Memory B cell (primary cell): Measurements from ENCODE around the gene ITGAD.
A peak's percentile ranks its signal among the peaks of the same experiment; 100 is the strongest.

ENCODE experiments used
- ATAC-seq: fragments of 150-1000 bp; cut with Tn5 transposase; 2 replicates; pipeline ENCODE4 v1.10.0; 2021; ENCODE audit warnings: low read depth, mild to moderate bottlenecking, moderate library complexity
- DNase-seq, 2 donors: peaks; one replicate each; pipeline ENCODE4 v3.0.0; 2022; ENCODE audit warnings: low spot score in 2 of 2
- H3K27ac Mint-ChIP-seq: one replicate; pipeline ENCODE4 v1.8.0; 2022; ENCODE audit warnings: mild to moderate bottlenecking, moderate library complexity, mixed read lengths
- H3K27me3 Mint-ChIP-seq: one replicate; pipeline ENCODE4 v1.8.0; 2022; ENCODE audit warnings: mixed read lengths
- H3K36me3 Mint-ChIP-seq: one replicate; pipeline ENCODE4 v1.8.0; 2022; ENCODE audit warnings: mild to moderate bottlenecking, mixed read lengths
- H3K4me1 Mint-ChIP-seq: one replicate; pipeline ENCODE4 v1.8.0; 2022; ENCODE audit warnings: mixed read lengths
- H3K4me3 Mint-ChIP-seq: one replicate; pipeline ENCODE4 v1.8.0; 2022; ENCODE audit warnings: mild to moderate bottlenecking, moderate library complexity, mixed read lengths
- H3K9me3 Mint-ChIP-seq: one replicate; pipeline ENCODE4 v1.8.0; 2022; ENCODE audit warnings: mixed read lengths

The ITGAD gene

GRCh38 chr16:31380201-31380600 lies 12.9 kb upstream of the ITGAD start:
- H3K36me3 Mint-ChIP-seq, result peaks cover 2% of the 10 kb centered on the region
- ATAC-seq, result no peak

GRCh38 chr16:31382485-31383161 lies 10.5 kb upstream of the ITGAD start:
- peak; percentile 66 for ATAC-seq
- no peak overlapping the region for H3K4me3 Mint-ChIP-seq
- H3K27me3 Mint-ChIP-seq, result no peaks in the 10 kb centered on the region
- no peaks in the 10 kb centered on the region for H3K36me3 Mint-ChIP-seq
- peaks cover 13% of the 10 kb centered on the region for H3K4me1 Mint-ChIP-seq
- no peaks in the 10 kb centered on the region for H3K9me3 Mint-ChIP-seq
- DNase-seq, result peak; percentile 62 to 69
- H3K27ac Mint-ChIP-seq, result no peak overlapping the region

More at GRCh38 chr16:31380201-31380600, 12.9 kb upstream of the ITGAD start:
- no peaks in the 10 kb centered on the region for H3K27me3 Mint-ChIP-seq
- no peak overlapping the region for H3K4me3 Mint-ChIP-seq
- no peak overlapping the region for H3K27ac Mint-ChIP-seq
- no peak for DNase-seq
- peaks cover 3% of the 10 kb centered on the region for H3K9me3 Mint-ChIP-seq
- H3K4me1 Mint-ChIP-seq, result peaks cover 9% of the 10 kb centered on the region

GRCh38 chr16:31385680-31386079 lies 7.5 kb upstream of the ITGAD start:
- Mint-ChIP-seq H3K27ac (peak overlapping the region; percentile 80), H3K9me3 (no peaks in the 10 kb centered on the region), H3K36me3 (no peaks in the 10 kb centered on the region), H3K4me3 (no peak overlapping the region), H3K4me1 (peaks cover 13% of the 10 kb centered on the region), H3K27me3 (peaks cover 3% of the 10 kb centered on the region)
- ATAC-seq (no peak), DNase-seq (no peak)

- Mint-ChIP-seq H3K27ac (peak overlapping the region; percentile 80), H3K4me3 (no peak overlapping the region), H3K27me3 (peaks cover 3% of the 10 kb centered on the region), H3K4me1 (peaks cover 13% of the 10 kb centered on the region), H3K9me3 (no peaks in the 10 kb centered on the region), H3K36me3 (no peaks in the 10 kb centered on the region)
- DNase-seq (peak in 1 of 2 donors; percentile 40), ATAC-seq (peak; percentile 87)
Observed at GRCh38 chr16:31386157-31386984, 6.8 kb upstream of the ITGAD start.

- H3K4me3 Mint-ChIP-seq, result no peak overlapping the region
- no peaks in the 10 kb centered on the region for H3K36me3 Mint-ChIP-seq
- H3K4me1 Mint-ChIP-seq, result peaks cover 9% of the 10 kb centered on the region
- H3K27ac Mint-ChIP-seq, result no peak overlapping the region
- ATAC-seq, result no peak
- H3K9me3 Mint-ChIP-seq, result no peaks in the 10 kb centered on the region
- no peak for DNase-seq
- H3K27me3 Mint-ChIP-seq, result peaks cover 8% of the 10 kb centered on the region
Observed at GRCh38 chr16:31388535-31388934, 4.6 kb upstream of the ITGAD start.

GRCh38 chr16:31390504-31391041 lies 2.6 kb upstream of the ITGAD start:
- Mint-ChIP-seq H3K9me3 (no peaks in the 10 kb centered on the region), H3K4me1 (peaks cover 9% of the 10 kb centered on the region), H3K27me3 (peaks cover 8% of the 10 kb centered on the region), H3K27ac (no peak overlapping the region), H3K4me3 (no peak overlapping the region), H3K36me3 (no peaks in the 10 kb centered on the region)
- DNase-seq (no peak), ATAC-seq (no peak)

- Mint-ChIP-seq H3K4me3 (no peak overlapping the region), H3K9me3 (peaks cover 2% of the 10 kb centered on the region), H3K27ac (no peak overlapping the region), H3K36me3 (no peaks in the 10 kb centered on the region), H3K27me3 (peaks cover 7% of the 10 kb centered on the region), H3K4me1 (peaks cover 4% of the 10 kb centered on the region)
- ATAC-seq (no peak), DNase-seq (no peak)
Observed at GRCh38 chr16:31395647-31396046, 2.5 kb downstream of the ITGAD start.

- peaks cover 4% of the 10 kb centered on the region for H3K4me1 Mint-ChIP-seq
- H3K36me3 Mint-ChIP-seq, result no peaks in the 10 kb centered on the region
- peaks cover 2% of the 10 kb centered on the region for H3K9me3 Mint-ChIP-seq
- ATAC-seq (no peak), DNase-seq (no peak)
- H3K4me3 Mint-ChIP-seq, result no peak overlapping the region
- peaks cover 7% of the 10 kb centered on the region for H3K27me3 Mint-ChIP-seq
- H3K27ac Mint-ChIP-seq, result no peak overlapping the region
Observed at GRCh38 chr16:31397096-31397660, 4.0 kb downstream of the ITGAD start.

- ATAC-seq, result no peak
- Mint-ChIP-seq H3K9me3 (peaks cover 2% of the 10 kb centered on the region), H3K27ac (no peak overlapping the region), H3K36me3 (no peaks in the 10 kb centered on the region), H3K27me3 (peaks cover 7% of the 10 kb centered on the region), H3K4me3 (no peak overlapping the region), H3K4me1 (peaks cover 4% of the 10 kb centered on the region)
- no peak for DNase-seq
Observed at GRCh38 chr16:31397701-31398100, 4.6 kb downstream of the ITGAD start.

GRCh38 chr16:31400191-31400590 lies 7.1 kb downstream of the ITGAD start:
- DNase-seq (no peak), ATAC-seq (no peak)
- H3K36me3 Mint-ChIP-seq, result no peaks in the 10 kb centered on the region
- H3K4me3 Mint-ChIP-seq, result no peak overlapping the region
- H3K4me1 Mint-ChIP-seq, result peaks cover 4% of the 10 kb centered on the region
- H3K27me3 Mint-ChIP-seq, result peaks cover 1% of the 10 kb centered on the region
- H3K9me3 Mint-ChIP-seq, result peaks cover 2% of the 10 kb centered on the region
- H3K27ac Mint-ChIP-seq, result no peak overlapping the region

GRCh38 chr16:31401436-31401835 lies 8.3 kb downstream of the ITGAD start:
- Mint-ChIP-seq H3K36me3 (no peaks in the 10 kb centered on the region), H3K4me1 (peaks cover 4% of the 10 kb centered on the region), H3K27ac (no peak overlapping the region), H3K9me3 (peaks cover 2% of the 10 kb centered on the region), H3K4me3 (no peak overlapping the region), H3K27me3 (peaks cover 1% of the 10 kb centered on the region)
- DNase-seq (no peak), ATAC-seq (no peak)

GRCh38 chr16:31402687-31403086 lies 9.6 kb downstream of the ITGAD start:
- no peak for ATAC-seq
- peaks cover 2% of the 10 kb centered on the region for H3K9me3 Mint-ChIP-seq
- H3K27ac Mint-ChIP-seq, result no peak overlapping the region
- no peak for DNase-seq
- H3K4me1 Mint-ChIP-seq, result peaks cover 4% of the 10 kb centered on the region
- H3K27me3 Mint-ChIP-seq, result no peaks in the 10 kb centered on the region
- H3K4me3 Mint-ChIP-seq, result no peak overlapping the region
- no peaks in the 10 kb centered on the region for H3K36me3 Mint-ChIP-seq

GRCh38 chr16:31403590-31404352 lies 10.6 kb downstream of the ITGAD start:
- no peak overlapping the region for H3K4me3 Mint-ChIP-seq
- H3K27ac Mint-ChIP-seq, result no peak overlapping the region
- peaks cover 2% of the 10 kb centered on the region for H3K9me3 Mint-ChIP-seq
- no peaks in the 10 kb centered on the region for H3K36me3 Mint-ChIP-seq
- H3K27me3 Mint-ChIP-seq, result peaks cover 5% of the 10 kb centered on the region
- peaks cover 4% of the 10 kb centered on the region for H3K4me1 Mint-ChIP-seq
- no peak for DNase-seq
- ATAC-seq, result no peak
